Middle frontal gyrus (tissue), 1 donor: ENCODE results near the gene SDCCAG8.
A peak's percentile ranks its signal among the peaks of the same experiment; 100 is the strongest.
"Not testable (repeated sequence)": the region's sequence is repeated elsewhere in the genome, so short reads cannot be mapped to it uniquely, and the experiment has no call there.

Experiments used
- DNase-seq: peaks from one replicate; pipeline ENCODE4 v3.0.0-alpha.2; 2015; ENCODE audit warnings: low spot score; ENCODE audit errors: extremely low spot score

Gene SDCCAG8

DNA sequence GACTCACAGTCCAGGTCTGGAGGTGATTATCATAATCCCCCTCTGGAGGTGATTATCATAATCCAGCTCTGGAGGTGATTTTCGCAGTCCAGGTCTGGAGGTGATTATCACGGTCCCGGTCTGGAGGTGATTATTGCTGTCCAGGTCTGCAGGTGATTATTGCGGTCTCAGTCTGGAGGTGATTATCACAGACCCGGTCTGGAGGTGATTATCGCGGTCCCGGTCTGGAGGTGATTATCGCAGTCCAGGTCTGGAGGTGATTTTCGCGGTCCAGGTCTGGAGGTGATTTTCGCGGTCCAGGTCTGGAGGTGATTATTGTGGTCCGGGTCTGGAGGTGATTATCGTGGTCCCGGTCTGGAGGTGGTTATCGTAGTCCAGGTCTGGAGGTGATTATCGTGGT lies 76.6 kb downstream of the SDCCAG8 start:
- DNase-seq: no peak

DNA sequence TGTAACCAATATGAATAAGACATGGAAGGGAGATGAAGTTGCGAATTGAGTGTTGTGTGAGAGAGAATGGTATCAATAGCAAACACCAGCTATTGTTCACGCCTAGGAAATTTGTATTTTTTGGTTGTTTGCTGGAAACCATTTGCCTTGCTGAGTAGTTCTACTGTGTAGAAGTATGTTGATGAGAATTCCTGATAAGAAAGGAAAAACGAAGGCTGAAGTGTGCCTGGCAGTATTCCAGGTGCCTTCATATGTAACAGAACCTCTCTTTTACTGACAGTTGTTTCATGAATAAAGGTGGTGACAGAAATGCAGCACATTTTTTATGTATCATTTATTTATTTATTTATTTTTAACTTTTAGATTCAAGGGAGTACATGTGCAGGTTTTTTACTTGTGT lies 79.5 kb downstream of the SDCCAG8 start:
- no peak for DNase-seq

DNA sequence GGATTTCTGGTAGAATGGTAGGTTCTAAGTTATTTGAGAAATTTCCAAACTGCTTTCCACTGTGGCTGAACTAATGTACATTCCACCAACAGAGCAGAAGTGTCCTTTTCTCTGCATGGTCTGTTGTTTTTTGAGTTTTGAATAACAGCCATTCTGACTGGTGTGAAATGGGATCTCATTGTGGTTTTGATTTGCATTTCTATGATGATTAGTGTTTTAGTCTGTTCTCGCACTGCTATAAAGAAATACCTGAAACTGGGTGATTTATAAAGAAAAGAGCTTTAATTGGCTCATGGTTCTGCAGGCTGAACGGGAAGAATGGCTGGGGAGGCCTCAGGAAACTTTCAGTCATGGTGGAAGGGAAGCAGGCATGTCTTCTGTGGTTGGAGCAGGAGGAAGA lies 80.3 kb downstream of the SDCCAG8 start:
- DNase-seq: no peak

DNA sequence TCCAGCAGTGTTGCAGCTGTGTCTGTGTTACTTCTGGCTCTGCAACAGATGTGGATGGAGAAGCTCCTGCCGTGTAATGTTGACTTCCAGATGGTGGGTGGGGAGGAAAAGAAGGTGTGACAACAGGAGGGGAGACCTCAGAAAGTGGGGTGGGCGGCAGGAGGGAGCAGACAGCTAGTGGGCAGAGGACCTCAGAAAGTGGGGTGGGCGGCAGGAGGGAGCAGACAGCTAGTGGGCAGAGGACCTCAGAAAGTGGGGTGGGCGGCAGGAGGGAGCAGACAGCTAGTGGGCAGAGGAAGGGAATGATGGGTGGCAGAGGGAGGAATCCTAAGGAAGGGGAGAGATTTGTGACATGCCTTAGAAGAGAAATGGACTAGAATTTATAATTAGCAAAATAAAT lies 83.0 kb downstream of the SDCCAG8 start:
- DNase-seq: not testable (repeated sequence)

DNA sequence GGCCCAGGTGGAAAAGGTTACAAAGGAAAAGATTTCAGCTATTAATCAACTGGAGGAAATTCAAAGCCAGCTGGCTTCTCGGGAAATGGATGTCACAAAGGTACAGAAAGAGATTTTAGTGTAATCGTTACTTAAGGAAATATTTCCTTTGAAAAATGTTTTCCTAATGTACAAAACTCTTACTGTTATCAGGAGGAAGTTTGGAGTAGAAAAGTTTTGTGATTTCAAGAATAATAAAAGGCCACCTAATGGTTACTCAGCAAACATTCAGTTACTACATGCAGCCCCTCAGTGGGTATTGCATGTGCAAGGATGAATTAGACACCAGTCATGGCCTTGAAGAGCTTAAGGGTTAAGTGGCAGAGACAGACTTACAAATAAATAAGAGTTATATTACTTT lies 85.2 kb downstream of the SDCCAG8 start:
- no peak for DNase-seq

DNA sequence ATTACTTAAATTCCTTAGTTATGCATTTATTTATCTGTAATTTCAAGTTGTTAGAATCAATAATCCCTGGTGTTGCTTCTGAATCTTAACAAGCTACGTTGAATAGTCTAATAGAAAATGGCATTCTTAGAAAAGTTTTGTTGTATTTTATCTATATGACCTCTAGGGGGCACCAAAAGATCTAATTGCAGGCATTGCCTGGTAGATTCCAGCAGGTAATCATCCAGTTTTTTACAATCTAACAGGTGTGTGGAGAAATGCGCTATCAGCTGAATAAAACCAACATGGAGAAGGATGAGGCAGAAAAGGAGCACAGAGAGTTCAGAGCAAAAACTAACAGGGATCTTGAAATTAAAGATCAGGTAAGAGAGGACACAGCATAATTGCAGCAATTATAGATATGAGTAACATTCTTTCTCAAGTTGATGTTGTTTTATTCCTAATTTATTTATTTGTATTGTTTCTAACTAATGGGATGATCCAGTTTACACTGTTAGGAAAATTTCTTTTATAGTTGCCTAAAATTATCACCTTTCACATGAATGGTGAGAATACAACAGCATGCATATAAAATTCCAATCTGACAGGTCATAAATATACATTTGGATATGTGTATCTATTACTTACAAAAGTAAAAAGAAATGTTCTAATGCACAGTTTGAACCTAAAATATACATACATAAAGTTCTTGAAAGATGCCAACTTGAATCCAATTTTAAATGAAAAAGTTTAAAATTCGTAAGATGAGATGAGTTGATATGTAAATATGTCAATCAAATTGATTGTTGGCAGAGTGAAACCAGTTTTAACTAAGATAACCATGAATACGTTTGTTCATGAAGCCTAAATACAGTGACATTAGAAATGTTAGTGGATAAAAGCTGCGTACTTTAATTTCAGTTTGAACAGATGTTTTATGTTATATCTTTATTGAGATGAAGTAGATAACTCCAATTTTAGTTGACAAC lies 88.4 kb downstream of the SDCCAG8 start:
- DNase-seq: peak; percentile 58

DNA sequence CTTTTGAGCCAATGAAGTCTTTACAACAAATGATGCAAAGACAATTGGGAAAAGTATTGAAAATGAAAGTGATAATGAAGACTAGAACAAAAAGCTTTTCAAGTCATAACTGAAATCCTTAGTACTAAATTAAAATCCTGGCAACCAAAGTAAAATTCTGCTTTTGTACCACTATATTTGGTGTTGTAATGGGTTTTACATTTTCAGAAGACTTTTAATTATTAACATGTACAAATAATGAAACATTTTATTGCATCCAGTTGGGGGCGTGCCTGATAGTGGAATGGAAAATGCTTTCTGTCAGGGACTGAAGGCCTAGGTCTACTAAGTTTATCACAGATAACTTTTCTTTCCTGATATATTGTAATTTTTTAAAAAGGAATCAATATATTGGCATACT lies 89.4 kb downstream of the SDCCAG8 start:
- DNase-seq: no peak

DNA sequence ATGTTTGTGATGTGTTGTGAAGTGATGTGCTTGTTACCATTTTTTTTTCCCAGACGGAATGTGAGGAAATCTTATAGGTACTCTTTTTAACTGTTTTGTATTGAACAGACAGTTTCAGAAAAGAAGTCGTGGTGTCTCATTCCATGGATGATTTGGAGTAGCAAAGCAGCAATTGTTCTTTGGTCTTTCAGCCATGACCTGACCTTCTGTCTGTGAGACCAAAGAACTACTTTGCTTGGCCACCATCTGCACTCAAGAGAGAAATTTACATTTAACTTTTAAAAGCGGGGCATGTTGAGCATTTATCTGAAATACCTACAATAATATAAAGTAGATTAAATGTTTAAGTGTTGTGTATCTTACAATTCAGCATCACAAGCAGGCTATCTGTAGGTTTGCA lies 90.2 kb downstream of the SDCCAG8 start:
- no peak for DNase-seq

DNA sequence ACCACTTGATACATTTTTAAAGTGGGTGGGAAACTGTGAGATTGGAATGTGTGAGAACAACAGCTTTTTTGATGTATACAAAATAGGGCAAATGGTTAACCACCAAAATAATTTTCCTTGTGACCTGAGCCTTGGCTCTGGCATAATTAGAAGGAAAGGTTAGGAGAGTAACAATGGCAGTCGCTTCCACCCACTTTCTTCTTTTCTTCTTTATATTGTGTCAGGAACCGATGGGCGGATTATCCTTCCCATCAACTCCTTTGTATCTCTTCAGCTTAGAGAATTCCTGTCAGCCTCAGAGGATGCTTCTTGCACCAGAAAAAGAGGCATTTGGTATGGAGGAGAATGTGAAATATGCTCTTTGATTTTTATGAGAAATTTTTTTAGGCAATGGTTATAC lies 90.6 kb downstream of the SDCCAG8 start:
- DNase-seq: no peak

DNA sequence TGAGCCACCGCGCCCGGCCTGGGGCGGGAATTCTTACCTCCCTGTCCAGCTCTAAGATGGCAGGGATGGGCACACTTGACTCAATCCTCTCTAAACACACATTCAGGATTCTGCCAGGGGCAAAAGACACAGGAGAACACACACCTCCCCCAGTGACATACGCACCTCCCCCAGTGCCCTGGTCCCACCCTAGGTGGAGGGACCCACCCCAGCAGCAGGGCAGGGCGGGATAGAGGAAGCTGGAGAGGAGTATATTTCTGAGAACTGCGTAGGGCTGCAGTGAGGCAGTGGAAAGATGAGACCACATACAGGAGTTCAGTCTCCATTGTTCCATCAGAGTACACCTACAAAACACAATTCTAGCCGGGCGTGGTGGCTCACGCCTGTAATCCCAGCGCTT lies 92.5 kb downstream of the SDCCAG8 start:
- DNase-seq: no peak

DNA sequence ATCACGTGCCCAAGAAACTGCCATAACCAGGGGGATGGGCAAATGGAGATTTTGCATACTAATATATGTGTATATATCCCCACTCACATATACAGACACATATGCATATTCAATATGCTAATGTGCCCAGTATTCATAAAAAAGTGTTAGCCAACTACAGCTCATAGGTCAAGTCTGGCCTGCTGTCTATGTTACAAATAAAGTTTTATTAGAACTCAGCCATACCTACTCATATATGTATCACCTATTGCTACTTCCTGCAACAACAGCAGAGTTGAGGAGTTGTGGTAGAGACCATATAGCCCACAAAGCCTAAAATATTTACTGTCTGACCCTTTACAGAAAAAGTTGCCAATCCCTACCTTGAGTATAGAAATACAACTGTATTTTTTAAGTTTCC lies 93.3 kb downstream of the SDCCAG8 start:
- DNase-seq: no peak

DNA sequence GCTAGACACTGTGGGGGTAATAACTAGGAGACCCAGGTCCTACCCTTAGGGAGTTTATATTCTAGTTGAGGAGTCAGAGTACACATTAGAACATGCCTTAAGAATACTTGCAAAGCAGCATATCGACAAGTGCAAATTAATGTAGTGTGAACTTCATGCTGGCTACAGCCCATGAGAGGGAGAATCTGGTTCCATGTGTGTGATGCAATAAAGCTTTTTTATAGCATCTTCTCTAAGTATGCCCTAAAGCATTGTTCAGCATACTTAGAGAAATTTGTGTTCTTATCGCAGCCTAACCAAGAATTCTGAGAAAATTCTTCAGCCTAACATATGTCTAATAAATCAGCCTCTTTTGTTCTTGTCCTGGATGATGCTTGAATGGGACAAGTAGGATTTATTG lies 95.5 kb downstream of the SDCCAG8 start:
- no peak for DNase-seq

DNA sequence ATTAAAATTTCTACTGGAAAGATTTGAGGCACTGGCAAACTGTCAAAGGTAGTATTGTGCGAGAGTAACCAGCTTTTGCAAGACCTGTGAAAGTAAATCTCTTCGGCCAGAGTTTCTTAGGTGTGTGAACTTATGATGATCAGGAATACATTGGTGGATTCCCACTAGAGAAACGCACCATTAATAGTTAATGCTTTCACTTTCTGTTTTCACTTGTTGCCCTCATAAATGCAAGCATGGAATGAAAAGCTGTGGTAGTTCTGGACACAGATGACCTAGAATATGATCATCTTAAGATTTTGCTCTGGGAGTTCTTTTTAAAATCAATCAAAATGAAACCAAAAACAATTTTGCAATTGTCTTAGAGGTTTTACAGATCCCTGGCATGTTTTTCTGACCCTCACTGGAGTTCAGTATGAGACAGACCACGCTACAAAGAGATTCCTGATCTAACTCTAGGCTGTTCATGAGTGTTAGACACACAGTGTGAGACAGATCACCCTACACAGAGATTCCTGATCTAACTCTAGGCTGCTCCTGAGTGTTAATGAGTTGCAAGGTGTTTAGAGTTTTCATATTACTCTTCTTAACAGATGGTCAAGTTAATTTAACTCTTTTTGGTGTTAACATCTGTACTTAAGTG lies 98.8 kb downstream of the SDCCAG8 start:
- DNase-seq: no peak

DNA sequence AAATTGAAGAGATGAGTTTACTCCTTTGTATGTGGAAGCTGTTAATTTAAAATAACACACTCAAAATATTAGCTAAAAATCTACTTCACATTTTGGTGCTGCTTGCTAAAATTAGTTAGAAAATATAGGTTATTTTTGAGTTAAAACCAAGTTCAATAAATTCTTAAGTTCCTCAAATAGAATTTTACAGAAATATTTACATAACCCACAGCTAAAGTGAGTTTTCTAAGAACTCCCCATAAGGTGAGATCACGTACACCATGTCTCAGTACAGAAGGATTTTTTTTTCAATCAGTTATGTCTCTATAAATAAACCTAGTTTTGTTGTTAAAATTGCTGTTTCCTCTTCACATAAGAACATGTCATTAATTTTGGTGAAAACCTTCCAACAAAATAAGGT lies 108.0 kb downstream of the SDCCAG8 start:
- DNase-seq: no peak

DNA sequence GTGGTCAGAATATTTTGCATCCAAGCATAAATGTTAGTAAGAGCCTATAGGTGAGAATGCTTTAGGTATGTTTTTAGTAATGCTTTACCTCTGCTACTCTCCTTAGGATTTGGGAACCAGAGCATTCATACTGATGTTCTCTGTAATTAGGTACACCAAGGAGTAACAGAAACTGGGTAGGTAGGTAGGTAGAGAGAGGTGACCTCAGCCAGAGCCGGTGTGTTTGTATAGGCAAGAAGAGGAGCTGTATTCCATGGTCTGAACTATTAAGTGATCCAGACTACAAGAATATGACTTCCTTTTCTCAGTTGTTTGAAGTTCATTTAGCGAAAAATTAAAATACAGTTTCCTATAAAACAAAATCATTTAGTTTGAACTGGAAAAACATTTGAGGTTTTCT lies 108.5 kb downstream of the SDCCAG8 start:
- no peak for DNase-seq

DNA sequence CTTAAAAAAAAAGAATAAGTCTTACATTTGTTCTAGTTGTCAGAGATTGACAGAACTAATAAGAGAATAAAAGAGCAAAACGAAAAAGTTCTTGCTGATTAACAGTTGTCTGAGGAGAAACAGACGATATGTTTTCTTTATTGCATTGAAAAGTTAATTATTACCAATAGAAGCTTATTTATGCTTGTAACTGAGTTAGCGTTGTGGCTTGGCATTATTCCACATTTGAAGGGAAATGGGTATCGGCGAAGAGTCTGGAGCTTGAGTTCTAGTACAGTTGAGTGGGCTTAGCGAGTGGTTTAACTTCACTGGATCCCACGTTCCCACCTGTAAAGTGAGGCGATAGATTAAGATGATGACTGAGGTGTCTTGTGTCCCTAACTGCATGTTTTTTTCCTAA lies 109.0 kb downstream of the SDCCAG8 start:
- DNase-seq: no peak

DNA sequence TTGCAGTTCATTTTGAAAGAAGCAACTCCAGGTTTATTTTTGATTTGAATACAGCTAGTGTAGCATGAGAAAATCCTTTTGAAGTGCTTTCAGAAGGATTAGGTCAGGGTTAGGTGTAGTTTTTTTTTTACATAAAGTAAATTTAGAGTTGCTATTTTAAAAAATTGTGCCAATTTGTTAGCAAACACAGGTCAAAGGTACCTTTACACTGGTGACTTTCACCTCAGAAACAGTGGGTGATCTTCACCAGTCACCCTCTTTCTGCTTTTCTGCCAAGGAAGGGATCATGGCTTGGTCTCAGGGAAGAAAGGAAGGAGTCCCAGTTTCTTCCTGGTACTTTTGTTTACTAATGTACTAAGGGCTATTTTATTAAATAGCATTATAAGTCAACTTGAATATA lies 111.5 kb downstream of the SDCCAG8 start:
- no peak for DNase-seq

DNA sequence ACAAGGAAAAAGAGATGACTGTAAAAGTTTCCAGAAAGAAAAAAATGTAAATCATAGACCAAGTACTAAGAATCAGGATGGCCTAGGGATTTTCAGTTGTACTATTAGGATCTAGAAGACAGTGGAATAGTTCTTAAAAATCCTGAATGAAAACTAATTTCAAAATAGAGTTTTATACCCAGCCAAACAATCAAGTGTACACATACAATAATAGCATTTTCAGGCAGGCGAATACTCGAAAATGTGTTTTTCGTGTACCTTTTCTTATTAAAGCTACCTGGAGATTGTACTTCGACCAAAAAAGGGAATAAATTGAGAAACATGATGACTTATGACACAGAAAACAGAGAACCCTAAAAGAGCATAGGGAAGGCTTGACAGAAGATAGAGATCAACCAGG lies 118.6 kb downstream of the SDCCAG8 start:
- no peak for DNase-seq

DNA sequence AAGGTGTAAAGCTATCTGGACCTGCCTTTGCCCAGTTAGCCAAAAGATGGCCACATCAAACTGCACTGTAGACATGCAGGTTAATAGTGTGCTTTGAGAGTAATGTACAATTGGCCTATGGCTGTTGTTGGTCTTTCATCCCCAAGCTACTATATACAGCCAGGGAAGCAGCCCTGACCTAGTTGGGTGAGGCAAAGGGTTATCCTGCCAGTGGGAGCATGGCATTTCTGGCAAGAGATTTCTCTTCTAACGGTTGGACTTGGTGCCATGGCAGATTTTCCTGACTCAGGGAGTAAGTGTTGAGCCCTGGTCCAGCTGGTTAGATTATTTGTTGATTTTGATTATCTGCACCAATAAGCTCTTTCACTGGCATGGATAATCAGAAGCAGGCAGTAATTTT lies 119.8 kb downstream of the SDCCAG8 start:
- DNase-seq: no peak

DNA sequence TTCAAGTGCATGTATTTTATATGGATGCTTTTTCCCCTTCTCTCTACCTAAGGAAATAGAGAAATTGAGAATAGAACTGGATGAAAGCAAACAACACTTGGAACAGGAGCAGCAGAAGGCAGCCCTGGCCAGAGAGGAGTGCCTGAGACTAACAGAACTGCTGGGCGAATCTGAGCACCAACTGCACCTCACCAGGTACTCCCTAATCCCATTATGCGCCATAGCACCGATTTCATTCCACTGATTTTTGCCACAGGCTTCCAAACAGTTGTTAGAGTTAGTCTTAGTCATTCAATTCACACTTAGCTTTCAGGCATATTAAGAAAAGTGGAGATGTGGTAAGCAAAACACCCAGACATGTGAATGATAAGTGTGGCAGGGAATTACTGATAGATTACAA lies 122.8 kb downstream of the SDCCAG8 start:
- no peak for DNase-seq

DNA sequence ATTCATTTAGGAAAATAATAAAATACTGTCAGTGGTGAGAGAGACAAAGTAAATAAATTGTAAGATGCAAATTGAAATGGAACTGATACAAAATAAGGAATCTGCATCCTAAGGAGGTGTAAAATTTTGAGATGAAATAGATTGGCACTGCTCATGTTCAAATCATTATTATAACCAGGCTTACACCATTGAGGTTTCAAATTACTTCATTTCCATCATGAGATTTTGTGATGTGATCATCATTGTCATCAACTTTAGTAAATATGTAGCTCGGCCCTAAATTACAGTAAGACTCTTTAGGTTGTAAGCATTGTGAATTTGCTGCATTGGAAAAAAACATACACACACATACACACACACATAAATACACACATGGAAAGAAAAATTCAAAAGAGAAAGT lies 123.4 kb downstream of the SDCCAG8 start:
- no peak for DNase-seq

DNA sequence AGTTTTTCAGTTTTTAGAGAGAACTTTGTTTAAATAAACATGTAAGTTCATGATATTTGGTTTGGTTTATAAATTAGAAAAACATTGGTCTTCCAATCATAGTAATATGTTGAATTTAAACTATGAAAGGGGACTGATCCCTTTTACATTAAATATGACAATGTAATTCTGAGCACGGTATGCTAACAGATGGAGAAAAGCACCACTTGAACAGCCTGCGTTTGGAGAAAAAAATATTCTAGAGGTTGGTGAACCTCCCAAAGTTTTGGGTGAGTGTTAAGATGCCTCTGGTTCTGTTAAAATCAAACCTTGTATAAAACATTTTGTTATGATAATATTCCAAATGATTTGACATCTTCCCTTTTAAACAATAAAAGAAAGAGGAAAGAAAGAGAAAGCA lies 123.9 kb downstream of the SDCCAG8 start:
- DNase-seq: no peak

DNA sequence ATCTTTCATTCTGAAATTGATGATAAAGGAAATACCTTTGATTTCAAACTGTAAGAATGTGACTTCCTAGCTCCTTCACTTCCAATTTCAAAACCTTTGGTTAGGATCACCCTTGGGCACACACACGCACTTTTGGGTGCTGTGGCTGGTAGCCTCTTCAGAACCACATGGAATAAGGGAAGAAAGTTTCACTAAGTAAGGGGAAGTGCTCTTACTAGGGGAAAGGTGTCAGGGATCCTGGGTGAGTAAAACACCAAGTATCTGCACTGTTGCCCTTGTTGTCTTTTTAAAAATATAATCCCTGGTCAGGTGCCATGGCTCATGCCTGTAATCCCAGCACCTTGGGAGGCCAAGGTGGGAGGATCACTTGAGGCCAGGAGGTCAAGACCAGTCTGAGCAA lies 132.4 kb downstream of the SDCCAG8 start:
- DNase-seq: no peak
